HL-60/S4 treated with phorbol 12-myristate 13-acetate at 8.2 ng/mL for 4 days and 3 days (cell line): ENCODE measurements around the gene PHLDA3.

Experiments
- in situ Hi-C: fragments of 300-500 bp; cut with MboI; formaldehyde crosslinking; loops from 2 replicates; pipeline ENCODE4 v1.15.0; 2022; ENCODE audit warnings: low sequenced_read_pairs

Gene PHLDA3

DNA sequence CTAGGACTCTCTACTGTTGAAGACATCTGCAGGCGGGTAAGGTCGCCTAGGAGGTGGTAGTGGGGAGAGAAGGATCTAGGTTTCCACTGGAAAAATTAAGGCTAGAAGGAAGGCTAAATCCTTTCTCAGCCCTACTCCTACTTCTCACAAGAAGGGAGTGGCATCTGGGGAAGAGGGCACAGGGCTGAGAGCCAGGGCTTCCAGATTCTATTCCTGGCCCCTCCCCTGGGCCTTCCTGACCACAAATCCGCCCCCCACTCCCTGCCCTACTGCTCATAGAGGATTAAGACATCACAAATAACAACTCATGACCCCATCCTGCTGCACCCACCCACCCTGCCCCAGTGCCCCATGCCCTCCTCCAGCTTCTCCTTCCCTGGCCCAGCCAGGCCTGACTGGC is 2.5 kb downstream of the PHLDA3 start:
- in situ Hi-C loops: no loop called here

DNA sequence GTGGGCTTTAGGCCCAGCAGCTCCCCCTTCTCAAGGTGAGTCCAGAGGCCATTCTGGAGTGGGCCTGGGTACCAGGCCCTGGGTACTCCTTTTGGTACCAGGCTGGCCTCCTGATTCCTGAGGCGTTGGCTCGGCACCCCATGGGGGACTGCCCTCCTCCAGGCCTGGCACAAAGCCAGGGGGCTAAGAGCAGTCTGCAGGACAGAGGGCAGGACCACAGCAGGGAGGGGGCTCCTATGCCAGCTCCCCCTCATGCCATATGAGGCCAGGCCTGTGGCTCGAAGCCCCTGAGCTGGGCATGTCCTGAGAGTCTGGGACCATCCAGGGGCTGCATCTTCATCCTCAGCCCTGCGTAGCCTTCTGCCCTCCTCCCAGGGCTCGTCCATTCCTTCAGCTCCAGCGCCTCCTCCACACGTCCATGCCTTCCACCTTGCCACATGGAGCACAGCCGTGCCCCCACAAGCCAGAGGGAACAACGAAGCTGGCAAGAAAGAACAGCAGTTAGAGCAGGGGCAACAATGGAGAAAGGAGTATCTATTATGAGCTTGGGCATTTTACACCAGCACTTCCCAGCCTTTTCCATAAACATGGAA is 3.2 kb downstream of the PHLDA3 start:
- in situ Hi-C loops: no loop called here

DNA sequence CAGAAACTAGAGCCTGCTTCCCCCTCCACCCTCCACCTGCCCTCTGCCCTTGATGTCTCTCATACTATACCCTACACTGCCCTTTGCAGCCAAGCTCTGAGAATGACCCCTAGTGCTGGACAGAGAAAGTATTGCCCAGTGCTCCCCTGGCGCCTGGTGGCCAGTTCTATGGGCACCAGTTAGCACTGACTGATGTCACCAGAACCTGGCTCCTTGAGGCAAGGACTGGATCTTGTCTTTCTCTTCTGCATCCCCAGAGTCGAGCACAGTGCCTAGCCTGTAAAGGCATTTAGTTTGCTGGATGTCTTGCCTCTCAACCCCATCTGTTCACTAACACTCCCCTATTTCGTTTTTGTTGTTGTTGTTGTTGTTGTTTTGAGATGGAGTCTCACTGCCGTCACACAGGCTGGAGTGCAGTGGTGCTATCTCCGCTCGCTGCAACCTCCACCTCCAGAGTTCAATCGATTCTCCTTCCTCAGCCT is 5.9 kb downstream of the PHLDA3 start:
- in situ Hi-C loops: no loop called here

DNA sequence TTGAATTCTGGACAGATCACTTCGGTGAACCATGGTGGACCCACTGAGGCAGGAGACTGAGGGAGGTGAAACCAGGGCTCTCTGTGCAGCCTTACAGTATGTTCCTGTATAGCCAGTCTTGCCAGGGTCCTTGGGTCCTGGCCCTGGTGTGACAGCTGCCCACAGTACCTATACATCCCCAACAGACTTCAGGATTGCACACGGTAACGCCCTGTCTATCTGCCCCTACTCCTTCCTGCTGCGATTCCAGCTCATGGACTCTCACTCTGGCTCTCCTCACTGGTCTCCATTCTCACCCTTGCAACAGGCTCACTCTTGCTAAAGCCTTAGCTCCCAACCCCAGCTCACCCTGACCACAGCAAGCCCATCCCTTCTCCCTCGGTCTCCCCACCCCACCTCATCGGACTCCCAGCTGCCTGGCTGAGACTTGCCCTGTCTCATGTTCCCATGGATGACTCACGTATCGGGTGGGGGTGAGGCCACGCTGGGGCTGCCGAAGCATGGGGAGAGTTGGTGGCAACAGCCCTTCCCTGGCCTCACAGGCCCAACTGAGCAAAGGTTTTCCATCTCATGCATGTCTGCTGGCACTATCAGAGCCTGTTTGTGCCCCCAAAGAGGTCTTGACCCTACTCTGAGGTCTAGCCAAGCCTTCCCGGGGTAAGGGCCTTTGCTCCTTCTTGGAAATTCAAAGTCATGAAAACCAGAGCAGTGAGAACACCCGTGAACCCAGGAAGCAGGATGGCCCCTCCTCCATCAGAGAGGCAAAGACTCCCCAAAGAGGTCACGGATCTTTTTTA is 7.1 kb downstream of the PHLDA3 start:
- in situ Hi-C loops: no loop called here

DNA sequence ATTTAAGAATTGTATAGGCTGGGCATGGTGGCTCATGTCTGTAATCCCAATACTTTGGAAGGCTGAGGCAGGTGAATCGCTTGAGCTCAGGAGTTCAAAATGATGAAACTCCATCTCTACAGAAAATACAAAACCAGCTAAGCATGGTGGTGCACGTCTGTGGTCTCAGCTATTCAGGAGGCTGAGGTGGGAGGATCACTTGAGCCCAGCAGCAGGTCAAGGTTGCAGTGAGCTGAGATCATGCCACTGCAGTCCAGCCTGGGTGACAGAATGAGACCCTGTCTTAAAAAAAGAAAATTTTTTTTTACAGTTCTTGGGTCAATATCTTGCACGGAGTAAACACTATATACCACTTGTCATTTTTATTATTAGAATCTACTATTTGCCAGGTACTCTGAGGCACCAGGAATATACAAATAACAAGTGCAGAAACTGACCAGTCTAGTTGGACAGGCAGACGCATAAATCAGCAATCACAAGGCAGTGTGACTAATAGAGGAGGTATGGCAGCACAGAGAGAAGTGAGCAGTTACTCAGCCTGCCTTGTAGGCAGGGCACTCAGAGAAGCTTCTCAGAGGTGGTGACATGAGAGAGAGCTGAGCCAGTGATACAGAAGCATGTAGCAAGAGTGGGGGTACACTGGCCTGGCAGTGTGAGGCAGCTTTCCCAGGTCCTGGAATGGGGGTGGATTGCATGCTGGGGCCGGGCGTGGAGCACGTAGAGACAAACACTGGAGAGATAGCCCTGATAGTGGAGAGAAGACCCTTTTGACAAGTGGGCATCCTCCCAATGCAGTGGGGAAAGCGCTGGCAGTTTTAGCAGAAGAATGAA is 8.0 kb downstream of the PHLDA3 start:
- in situ Hi-C loops: no loop called here

DNA sequence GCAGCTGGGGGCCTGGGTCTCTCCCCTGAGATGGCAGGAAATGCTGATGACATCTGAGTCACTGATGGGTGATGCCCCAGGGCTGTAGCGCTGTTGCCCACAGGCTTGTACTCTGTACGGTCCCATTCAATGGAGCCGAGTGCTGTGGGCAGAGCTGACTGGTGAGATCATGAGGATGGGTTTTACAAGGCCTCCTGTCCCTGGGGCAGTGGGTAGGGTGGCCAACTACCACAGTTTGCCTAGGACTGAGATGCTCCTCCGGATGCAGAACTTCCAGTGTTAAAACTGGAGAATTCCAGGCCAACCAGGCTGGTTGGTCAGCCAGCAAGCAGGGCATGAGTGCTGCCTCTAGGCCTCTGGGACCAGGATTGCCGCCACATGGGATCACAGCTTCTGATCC is 9.2 kb downstream of the PHLDA3 start:
- in situ Hi-C loops: no loop called here

DNA sequence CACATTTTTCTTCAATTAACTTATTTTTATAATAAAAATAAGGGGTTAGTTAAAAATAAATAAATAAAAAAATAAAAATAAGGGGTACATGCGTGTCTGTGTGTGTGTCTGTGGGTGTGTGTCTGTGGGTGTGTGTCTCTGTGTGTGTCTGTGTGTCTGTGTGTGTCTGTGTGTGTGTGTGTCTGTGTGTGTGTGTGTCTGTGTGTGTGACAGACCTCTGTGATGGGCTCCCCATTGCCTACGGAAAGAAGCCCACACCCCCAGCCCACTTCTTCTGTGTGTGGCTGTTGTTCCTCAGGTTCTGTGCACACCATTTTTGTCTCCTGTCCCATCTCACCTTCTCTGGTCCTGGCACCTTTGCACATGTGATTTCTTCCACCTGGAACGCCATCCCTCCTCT is 9.9 kb downstream of the PHLDA3 start:
- in situ Hi-C loops: no loop called here

DNA sequence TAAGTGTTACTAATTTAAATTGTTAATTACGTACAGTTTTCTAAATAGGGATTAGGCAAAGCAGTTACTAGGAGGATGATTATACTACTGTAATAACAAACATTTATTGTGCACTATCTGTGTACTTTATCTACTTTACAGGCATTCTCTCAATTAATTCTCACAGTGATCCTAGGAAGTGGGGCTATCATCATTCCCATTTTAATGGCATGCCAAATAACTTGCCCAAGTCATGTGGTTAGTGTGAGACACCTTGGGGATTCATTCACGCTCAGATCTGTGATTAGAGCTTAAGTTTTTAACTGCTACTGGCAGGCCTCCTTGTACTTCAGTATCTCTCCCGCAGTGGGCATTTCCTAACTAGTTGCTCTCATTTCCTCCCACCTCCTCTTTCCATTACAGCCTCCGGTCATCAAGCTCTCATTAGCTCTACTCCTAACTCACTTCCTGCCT is 11.5 kb downstream of the PHLDA3 start:
- in situ Hi-C loops: no loop called here

DNA sequence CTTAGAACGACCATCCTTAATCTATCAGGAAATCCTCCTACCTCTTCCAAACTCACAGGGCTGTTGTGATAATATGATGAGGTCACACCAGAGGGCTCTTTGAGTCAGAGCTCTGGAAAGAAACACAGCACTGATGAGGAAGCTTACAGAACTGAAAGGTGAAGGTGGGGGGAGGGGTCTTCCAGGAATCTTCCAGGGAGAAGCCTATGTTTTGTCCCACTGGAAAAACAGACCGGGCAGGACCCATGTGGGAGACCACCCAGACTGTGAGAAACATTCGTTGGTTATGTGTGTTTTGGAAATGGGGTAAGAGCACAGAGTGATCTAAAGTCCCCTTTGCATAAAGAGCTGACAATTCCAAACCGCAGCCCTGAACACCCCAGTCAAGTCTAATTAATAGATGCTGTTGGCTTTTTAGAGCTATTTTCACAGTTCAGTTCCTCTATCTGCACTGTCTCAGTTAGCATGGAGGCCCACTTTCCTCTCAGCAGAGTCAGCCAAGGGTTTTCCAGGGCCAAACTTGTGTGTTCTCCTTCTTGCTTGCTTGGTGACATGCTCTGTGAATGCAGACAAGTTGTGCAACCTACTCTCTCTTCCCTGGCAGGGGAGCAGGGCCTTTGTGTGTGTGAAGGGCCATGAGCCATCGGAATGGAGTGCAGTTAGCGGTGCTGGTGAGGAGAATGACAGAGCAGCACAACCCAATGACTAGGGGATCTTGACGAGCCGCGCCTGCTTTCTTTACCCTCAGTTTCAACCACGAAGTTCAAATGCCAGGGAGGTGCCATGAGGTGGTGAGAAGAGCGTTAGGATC is 12.3 kb downstream of the PHLDA3 start:
- in situ Hi-C loops: no loop called here

DNA sequence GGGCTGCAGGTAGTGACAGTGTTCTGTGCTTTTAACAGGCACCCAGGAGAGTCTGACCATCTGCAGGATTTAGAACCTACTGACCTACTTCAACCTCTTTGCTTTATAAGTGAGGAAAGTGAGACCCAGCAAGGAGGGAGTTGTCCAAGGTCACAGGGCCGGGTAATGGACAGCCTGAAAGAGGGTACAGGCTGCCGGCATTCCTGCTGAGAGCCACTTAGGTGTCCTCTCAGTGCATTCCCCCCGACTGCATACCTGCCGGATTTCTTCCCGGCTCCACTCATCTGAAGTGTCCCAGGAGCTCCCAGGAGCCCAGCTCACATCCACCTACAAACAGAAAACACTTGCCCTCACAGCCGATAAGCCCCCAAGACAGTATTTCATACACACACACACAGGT is 13.9 kb downstream of the PHLDA3 start:
- in situ Hi-C loops: no loop called here

DNA sequence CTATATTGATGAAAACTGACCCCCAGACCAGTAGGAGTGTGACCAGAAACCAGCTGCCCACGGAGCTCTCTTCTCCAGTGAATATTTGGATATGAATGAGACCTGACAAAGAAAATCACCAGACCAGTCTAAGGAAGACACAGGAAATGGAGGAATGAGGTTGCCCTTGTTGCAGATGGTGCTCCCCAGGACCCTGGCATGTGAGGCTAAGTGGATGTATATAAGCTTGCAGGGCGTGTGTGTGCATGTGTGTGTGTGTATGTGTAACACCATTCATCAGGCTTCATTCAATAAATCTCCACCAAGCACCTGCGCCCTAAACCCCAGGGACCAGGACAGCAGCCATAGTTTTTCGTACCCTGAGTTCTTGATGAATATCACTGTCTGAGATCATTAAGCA is 14.4 kb downstream of the PHLDA3 start:
- in situ Hi-C loops: no loop called here

DNA sequence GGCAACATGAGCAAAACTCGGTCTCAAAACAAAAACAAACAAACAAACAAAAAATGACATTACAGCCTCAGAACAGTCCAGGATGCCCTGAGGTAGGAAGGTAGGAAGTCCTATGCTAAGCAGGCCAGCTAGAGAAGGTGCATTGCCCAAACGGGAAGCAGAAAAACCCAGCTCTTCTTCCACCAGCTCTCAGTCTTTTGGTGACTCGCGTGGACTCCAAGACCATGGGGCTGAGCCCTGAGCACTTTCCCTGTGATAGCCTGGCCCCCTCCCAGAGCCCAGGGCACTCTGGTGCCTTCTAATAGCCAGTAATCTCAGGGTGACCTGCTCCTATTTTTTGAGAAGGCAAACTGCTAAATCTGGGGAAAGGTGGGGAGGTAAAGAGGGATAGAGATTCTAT is 16.1 kb downstream of the PHLDA3 start:
- in situ Hi-C loops: no loop called here

DNA sequence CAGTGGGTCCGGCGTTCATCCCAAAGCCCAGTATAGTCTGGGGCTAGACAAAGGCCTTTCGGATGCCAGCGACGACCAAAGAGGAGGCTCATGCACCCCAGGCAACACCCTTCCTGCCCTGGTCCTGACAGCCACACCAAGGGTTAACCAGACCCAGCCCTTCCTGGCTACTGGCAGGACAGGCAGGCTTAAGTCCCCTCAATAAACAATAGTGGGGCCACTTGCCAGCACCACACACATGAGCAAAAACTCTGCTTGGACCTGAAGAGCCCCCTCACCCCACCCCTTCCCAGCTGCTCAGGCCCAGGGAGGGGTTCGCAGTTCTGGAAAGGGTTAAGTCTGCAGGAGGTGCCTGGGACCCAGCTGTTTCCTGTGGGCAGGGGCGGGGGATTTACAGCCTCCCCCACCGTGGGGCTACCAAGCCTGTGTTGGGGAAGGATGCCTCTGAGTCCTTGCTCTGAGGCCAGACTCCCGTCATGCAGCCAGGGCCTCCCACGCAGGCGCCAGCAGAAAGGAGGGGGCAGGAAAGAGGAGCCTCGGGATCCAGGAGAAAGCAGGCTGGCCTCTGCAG is 18.2 kb downstream of the PHLDA3 start:
- in situ Hi-C loops: no loop called here

DNA sequence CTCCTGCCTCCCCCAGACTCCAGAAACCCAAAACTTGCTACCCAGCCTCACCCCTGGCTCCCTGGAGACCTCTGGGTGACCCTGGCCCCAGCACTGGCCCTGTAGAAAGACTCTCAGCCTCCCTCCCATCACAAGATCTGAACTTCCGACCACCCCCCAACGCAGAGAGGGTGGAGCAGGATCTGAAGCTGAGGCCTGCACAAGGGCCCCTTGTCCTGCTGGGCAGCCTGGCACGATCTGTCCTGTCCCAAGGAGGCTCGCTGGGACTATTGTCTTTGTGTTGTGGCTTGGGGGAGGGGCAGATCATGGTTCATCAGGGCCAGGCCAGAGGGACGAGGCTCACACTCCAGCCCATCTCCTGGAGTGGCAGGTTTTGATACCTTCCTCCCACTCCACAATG is 20.0 kb downstream of the PHLDA3 start:
- in situ Hi-C loops: no loop called here

DNA sequence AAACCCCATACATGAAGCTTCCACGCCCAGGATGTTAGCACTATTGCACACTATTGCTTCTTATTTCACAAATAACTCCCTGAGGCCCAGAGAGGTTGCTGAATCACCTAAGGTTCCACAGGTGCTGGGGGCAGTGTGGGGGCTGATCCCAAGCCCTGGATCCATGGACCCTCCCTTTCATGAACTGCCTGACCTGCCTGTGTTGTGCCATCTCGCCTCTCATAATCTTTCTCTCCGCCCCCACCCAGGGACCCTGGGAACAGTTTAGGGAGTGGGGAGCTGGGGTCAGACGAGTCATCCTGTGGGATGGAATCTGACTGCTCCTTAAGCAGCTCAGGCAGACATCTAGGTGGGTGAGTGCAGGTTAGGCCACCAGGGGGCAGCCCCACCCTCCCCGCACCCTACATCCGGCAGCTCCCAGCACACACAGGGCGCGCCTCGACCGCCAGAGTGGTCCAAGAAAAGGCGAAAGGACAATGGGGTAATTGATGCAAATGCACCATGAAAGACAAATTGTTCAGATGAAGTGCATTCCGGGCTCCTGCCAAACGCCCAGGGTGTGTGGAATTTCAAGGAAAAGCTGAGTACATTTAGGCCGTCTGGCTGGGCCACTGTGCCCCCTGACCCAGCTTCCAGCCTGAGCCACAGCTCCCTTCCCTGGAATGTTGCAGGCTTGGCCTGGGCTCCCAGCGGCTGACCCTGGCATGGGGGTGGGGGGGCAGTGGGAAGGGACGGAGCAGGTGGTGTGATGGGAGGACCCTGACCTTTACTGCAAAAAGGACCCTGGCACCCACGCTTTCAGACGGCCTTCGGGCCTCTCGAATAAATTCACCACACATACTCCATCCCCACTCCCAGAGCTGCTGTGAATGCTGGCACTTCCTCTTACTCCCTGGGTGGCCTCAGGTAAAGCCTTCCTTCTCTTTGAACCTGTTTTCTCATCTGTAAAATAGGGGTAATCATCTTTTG is 20.8 kb downstream of the PHLDA3 start:
- in situ Hi-C loops: no loop called here

DNA sequence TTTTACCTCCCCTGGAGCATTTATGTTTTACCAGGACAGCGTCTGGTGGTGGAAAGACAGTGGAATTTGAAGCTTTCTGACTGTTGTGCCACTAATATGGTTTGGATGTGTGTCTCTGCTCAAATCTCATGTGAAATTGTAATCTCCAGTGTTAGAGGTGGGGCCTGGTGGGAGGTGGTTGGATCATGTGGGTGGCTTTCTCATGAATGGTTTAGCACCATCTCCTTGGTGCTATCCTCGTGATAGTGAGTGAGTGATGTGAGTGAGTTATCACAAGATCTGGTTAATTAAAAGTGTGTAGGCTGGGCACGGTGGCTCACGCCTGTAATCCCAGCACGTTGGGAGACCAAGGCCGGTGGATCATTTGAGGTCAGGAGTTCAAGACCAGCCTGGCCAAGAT is 23.7 kb downstream of the PHLDA3 start:
- in situ Hi-C loops: no loop called here

DNA sequence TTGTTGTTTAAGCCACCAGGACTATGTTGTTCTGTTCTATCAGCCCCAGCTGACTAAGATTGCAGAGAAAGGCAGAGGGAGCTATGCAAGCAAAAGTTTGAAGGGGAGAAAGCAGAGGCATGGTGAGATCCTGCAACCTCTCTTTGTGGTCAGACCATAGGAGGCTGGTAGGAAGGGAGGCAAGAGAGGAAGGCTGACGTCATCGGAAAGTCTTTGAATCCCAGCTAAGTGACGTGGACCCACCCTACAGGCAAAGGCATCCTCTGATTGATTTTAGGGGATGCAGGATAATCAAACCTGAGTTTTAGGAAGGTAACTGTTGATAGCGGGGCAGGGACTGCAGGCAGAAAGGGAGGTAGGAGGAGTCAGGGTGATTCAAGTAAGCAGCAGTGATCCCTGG is 24.2 kb downstream of the PHLDA3 start:
- in situ Hi-C loops: no loop called here

DNA sequence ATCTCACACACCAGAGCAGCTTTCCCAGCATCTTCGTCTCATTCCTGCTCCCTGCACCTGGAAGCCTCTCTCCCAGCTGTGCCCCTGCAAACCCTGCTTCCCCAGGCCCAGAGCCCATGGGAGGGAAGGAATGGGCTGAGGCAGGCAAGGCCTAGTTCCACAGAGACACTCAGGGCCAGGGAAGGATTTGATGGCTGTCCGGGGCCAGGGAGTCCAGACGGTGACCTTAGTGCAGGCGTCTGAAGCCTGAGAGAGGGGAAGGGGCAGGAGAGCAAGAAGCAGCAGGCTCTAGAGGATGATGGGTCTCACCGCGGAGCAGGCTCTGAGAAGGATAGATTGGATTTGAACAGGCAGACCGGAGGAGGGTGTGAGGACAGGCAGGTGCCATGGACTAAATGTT is 25.2 kb downstream of the PHLDA3 start:
- in situ Hi-C loops: no loop called here

DNA sequence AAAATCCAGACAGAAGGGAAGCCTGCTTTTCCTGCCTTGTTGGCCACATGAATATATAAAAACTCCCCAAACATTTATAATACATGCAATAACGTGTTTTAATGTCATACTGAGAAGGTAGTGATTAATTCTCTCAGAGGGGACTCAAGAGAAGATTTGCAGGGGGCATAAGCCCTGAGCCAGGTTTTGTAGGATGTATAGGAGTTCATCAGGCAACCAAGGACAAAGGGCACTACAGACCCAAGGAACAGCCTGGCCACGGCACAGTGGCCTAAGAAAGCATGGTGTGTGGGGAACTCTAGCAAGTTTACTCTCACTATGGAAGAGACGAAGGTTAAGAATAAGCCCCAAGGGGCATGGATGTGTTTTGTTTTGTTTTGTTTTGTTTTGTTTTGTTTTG is 32.0 kb downstream of the PHLDA3 start:
- in situ Hi-C loops: no loop called here
